ENCODE data around the gene IL15.

DNA sequence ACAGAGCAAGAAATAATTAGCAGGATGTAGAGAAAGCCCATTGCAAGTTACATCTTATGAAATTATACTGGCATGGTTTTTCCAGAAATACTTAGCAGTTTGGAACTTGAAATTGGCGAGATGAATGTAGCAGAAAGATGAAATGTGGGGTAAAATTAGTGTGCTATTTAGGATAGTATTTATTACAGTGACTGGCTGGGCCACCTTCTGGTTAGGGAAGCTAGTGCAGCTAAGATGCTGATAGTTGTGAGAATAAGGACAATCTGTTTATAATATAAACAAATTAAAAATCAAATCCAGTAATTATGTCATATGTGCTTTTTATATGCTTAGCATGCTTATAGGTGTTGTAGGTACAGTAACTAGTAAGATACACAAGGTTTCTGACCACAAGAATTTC, 74.8 kb downstream of the IL15 start:
- TF ChIP-seq EZH2 (IDR thresholded peaks at IDR 0.05; ENCODE audit: insufficient read depth, poor library complexity, severe bottlenecking), result no peak
- TF ChIP-seq EZH2phosphoT487 (IDR thresholded peaks at IDR 0.05; ENCODE audit: insufficient read depth, low read depth), result no peak

All from GM23248 (cell line).